Mucosa of gallbladder (tissue), 1 donor: ENCODE measurements around the gene VTI1A. TPM values are rescaled to one million over a fixed set of nuclear protein-coding genes. Genes with fewer than 3 reads are reported as not detected.
A peak's percentile ranks its signal among the peaks of the same experiment; 100 is the strongest.

Source experiments
- DNase-seq: peaks from one replicate; pipeline ENCODE4 v3.0.0-alpha.2; 2020; ENCODE audit warnings: low spot score
- total RNA-seq: library from RNA; stranded (reverse); gene quantifications from one replicate; pipeline ENCODE4 v1.2.1, GENCODE V29; 2021
- donor health status: DM: no; HTN: no; CAD: no.

The VTI1A gene
- total RNA-seq, 1 donor from 2014 or later = 28.1 TPM

GRCh38 chr10:112809736-112810135 is 362.7 kb downstream of the VTI1A start:
- no peak for DNase-seq

GRCh38 chr10:112810711-112811151 is 363.7 kb downstream of the VTI1A start:
- DNase-seq = no peak

DNA sequence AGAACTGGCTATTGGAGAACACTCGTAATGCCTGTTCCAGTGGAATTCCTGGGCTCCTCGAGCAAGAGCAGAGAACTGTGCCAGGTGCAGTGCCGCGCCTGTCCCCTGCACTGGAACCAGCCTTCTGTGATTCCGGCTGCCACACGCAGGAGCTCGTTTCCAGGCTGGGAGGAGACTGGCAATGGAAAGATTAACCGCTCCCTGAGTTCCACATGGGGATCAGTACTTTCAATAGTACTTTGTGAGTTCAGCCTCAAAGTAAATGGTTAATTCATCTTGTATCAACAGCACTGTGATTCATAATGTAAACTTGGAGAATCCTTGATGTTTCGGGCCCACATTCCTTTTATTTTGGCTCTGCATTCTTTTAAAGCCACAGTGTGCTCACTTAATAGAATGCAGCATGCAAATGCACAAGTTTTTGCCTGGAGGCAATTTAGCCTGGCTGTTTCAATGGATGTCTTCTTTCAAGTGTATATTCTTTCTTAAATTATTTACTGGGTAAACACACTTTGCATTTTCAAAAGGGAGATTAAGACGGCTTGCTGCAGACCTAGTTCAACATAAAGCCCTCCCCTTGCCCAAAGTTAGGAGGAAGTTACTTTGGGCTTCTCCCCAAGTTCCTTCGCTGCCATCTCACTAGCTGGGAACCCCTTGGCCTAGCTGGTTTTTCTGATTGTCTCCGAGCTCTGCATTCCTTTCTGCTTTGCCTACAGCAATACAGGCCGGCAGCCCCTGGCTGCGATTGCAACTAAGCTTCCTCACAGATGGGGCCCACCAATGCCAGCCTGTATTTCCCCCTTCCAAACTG is 364.9 kb downstream of the VTI1A start:
- DNase-seq = peak; percentile 75

- DNase-seq = no peak
These were observed 365.6 kb downstream of the VTI1A start for GRCh38 chr10:112812586-112812985.

DNA sequence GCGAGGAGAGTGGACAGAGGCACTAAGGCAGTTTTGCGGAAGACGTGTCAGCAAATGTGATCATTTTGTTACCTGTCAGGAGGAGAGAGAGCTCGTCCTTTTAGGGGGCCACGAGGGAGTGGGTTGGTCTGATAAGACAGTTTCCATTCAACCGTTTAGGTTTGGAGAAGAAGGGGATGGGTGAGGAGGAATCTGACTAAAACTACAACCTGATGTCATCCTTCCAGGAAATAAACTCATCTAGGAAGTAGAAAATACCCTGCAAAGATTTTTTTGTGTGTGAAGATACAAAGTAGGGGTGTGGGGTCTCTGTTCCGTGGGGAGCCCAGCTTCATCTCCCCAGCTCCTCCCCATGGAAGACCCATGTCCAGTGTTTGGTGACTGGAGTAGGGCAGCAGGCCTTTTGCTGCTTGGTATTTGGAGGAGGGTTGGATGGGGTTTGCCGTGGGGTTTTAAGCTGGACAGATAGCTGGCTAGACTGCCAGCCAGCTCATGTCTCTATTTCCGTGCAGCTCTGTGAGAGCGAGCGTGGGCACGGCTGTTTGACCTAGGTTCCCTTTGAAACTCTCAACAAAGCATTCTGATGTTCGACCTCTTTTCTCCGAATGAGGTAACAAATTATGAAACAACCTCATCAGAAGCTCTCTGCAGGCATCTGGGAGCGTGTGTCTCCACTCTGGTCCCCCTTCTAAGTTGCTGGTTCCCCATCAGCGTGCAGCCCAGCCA is 367.0 kb downstream of the VTI1A start:
- no peak for DNase-seq

GRCh38 chr10:112815269-112816032 is 368.4 kb downstream of the VTI1A start:
- DNase-seq = no peak

DNA sequence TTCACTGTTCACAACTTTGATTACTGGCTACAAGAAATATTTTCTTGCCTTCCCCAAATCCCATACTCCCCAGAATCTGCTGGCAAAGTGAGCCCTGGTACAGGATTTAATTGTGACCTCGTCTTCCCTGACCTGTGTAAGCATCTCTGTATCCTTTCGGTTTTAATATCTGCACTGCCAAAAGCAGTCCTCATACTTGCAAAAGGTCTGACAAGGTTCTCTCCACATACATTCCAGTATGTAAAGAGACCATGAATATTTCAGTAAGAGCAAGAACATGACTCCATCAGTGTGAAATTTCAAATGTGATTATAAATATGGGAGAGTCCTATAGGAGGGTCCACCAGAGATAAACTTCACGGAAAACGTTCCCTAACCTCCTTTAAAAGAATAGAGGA is 369.0 kb downstream of the VTI1A start:
- DNase-seq = no peak

DNA sequence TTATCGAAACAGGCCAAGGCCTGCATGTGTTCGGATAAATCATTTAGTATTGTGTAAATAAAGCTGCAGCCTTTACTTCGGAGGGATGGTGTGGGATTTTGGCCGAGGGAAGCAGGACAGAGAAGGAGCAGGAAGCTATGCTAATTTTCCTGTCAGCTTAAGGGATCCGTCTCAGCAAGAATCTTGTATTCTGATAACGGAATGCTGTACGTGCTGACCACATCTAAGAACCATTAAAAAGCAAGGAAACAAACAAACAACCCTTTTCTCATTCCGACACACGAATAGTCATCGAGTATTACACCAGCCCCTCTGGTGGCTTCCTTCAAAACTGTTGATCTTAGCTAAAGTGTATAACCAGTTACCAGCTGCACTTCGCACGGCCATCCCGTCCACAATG is 369.9 kb downstream of the VTI1A start:
- DNase-seq = no peak

- no peak for DNase-seq
These were observed 371.2 kb downstream of the VTI1A start for GRCh38 chr10:112817981-112818777.

DNA sequence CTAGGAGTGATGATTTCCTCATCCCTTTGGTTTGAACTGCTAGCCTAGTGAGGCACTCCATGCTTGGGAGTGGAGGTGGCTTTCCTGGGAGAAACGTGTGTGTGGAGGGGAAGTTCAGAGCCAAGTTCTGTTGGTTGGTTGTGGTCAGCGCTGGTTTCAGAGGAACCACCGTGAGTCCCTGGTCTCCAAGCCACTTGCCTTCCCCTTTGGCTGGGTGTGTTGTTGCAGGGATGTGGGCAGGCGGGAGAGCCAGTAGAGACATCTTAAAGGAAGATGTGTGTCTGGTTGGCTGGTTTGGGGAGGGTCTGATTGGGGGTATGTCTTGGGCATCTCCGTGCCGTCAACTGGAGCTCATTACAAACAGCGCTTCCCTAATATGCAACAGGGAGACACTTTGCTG is 372.2 kb downstream of the VTI1A start:
- no peak for DNase-seq

DNA sequence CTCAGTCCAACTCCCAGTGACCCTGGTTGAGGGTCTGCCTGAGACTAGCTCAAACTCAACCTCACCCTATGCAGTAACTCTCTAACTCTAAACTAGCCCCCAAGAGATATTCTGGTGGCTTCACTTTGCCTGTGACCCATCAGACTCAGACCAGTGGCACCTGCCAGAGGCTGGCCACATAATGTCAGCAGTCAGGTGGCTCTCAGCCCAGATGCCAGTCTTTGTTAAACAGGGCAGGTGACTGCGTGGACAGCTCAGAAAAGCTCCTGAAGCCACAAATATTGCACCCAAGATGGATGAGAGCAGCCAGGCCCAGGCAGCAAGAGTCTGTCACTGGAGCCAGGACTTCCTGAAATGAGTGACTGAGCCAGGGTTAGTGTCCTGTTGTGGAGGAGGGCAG is 373.3 kb downstream of the VTI1A start:
- DNase-seq = no peak

DNA sequence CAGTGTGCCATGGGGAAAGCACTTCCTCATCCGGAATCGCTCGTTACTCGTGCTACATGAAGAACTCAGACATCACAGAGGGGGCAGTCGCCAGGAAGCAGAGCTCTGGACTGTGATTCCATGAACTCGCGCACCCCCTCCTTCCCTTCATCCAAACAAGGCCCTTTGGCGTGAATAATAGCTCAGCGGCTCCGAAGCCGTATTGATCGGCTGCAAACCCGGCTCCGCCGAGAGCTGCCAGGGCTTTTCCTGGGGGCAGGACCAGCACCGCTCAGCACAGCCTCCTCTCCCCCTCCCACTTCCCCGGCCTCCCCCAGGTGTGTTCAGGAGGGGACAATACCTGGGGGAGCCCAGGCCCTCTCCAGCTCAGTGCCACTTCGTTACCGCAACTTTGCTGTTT is 374.0 kb downstream of the VTI1A start:
- peak; percentile 18 for DNase-seq

DNA sequence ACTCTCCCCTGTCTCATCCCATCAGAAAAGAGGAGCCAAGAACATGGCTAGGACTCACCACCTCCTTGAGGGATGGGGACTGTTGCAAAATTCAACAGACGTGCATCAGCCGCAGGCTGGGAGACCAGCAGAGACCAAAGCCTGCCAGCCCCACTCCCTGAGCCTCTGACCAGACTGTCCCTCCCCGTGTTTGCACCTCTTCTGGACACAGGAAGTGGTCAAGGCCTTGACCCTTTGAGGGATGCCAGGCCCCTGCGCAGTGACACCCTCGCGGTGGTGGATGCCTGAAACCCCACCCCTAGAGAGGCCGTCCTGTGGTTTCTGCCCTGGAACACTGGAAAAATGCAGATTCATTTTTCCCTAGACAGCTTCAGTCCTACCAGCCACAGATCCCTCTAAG is 374.6 kb downstream of the VTI1A start:
- DNase-seq = no peak

DNA sequence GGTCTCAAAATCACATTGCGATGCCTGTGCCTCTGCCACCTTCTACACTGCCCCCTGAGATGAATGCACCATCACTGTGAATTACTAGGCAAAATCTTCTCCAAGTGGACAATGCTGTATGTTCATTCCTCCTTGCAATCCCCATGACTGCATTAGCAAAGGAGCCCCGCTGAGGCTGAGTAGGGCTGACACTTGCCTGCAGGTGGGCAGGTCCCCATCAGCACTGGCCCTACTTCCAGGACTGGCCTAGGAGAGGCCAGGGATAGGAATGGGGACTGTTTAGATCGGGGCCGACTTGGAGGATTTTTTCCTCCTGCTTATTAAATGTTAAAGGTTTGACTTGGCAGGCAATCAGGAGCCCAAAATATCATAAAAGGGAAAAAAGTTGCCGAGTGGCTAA is 376.0 kb downstream of the VTI1A start:
- DNase-seq = no peak

DNA sequence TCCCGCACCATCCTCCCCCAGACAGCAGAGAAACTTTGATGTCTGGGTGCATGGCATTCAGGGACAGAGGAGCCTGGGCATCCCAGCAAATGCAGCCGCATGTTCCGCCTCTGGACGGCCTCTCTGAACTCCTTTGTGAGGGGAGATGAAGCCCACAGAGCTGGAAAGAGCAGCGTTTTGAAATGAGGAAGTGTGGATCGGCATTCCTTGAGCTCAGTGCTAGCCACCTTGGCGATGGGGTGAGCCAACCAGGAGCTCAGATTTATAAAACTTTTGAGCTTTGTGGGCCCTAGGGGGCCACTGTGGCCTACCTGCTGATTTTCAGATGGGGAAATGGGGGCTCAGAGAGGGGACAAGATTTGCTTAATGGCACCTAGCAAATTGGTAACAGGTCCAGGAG is 376.6 kb downstream of the VTI1A start:
- DNase-seq = no peak

DNA sequence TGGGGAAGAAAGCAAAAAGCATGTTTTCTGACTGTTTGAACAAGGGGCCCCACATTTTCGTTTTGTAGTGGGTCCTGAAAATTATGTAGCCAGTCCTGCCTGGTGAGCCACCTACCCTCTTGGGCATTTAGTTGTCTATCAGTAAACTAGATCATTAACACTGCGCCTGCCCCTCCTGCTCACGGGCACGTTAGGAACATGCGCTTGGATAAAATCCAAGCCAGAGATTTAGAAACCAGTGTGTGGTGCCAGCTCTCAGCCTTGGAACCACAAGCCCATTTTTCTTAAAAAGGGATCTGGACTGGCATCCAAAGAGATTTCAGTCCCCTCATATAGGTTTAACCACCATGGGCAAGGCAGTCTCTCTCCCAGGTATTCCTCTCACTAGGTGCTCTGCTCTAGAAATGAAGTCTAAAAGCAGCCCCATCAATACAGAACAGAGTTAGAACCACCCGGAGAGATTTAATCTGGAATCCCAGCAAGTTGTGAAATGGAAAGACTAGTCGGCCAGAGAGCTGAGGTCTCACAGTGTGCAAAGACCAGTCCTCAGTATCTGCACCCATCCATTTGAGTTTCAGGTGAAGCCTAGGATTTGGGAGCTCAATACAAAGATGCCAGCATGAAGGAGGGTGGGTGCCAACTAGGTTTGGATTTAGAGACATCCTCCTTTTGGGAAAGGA is 379.1 kb downstream of the VTI1A start:
- DNase-seq = no peak

DNA sequence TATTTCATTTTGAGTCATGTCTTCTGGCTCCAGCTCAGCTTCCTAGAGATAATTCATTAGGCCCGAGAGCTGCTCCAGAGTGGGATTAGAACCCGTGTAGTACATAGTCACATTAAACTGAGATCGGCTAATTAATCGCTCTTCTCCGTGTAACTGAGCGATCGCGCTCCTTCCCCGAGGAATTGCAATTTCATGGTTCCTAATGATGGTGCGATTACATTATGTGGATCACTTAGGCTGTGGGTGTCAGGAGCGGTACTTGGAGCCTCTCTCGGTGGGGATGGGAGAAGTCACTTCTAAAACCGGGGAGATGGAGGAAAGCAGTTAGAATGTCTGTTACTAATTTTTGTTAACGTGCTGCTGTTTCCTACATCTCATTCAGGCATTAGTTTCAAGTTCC is 380.1 kb downstream of the VTI1A start:
- DNase-seq = no peak

DNA sequence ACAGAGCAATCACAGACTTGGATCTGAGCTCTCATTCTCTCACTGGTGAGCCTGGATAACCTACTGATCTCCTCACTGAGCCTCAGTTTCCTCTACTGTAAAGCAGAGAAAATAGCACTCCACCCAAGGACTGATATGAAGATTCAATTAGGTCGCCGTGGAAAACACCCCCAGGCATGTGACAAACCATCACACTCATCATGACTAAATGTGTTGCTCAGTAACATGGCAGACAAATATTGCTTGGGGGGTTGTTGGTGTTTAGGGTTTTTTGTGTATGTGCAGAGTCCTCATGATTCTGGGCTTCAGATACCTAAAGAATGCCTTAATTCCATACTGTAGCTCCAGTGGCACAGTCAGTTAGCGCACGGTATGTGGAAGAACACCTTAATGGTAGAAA is 380.9 kb downstream of the VTI1A start:
- no peak for DNase-seq

GRCh38 chr10:112831859-112832258 is 384.8 kb downstream of the VTI1A start:
- no peak for DNase-seq

DNA sequence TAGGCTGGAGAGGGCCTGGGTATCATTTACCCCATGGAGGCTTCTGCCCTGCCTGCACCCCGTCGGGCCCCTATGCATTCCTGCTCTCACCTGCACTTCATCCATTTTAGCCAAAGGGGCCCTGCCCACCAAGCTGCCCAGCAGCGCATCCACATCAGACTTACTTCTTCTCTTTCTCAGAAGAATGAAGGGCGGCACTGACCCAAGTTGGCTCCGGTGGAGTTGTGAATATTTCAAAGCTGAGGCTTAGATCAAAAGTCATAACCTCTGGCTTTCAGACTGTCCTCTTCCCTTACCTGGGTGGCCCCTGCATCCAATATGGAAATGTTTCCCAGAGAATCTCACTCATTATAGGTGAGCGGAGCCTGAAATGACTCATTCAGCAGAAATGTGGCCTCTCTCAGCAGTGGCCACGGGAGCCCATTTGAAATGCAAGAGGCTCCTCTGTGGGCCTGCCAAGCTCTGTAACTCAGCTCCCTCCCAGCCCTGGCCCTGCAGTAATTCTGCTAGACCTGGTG is 385.4 kb downstream of the VTI1A start:
- DNase-seq = no peak

DNA sequence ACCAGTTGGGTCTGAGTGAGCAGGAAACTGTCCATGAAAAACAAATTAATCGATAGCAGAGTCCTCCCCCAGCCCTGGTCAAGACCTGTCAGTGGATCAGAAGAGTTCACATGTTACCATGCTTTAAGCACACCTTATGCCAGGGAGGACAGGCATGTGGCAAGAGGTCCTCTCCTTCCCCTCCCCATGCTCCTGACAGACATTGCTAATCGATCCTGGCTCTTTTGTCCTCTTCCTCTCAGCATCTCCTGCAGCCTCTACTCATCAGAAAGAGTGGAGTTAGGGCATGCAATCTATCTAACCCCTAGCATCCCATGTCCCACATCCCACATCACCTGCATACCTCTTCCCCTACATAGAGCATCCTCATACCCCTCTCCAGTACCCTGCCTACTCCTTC is 385.9 kb downstream of the VTI1A start:
- no peak for DNase-seq
